ENCODE results near the gene BANP. TPM values are rescaled to one million over a fixed set of nuclear protein-coding genes. Genes with fewer than 3 reads are reported as not detected.
"Not testable (repeated sequence)": the region's sequence is repeated elsewhere in the genome, so short reads cannot be mapped to it uniquely, and the experiment has no call there.

BANP gene
- total and polyA plus RNA-seq, 12 donors = 6.1 to 20.4 (median 13.5) TPM

DNA sequence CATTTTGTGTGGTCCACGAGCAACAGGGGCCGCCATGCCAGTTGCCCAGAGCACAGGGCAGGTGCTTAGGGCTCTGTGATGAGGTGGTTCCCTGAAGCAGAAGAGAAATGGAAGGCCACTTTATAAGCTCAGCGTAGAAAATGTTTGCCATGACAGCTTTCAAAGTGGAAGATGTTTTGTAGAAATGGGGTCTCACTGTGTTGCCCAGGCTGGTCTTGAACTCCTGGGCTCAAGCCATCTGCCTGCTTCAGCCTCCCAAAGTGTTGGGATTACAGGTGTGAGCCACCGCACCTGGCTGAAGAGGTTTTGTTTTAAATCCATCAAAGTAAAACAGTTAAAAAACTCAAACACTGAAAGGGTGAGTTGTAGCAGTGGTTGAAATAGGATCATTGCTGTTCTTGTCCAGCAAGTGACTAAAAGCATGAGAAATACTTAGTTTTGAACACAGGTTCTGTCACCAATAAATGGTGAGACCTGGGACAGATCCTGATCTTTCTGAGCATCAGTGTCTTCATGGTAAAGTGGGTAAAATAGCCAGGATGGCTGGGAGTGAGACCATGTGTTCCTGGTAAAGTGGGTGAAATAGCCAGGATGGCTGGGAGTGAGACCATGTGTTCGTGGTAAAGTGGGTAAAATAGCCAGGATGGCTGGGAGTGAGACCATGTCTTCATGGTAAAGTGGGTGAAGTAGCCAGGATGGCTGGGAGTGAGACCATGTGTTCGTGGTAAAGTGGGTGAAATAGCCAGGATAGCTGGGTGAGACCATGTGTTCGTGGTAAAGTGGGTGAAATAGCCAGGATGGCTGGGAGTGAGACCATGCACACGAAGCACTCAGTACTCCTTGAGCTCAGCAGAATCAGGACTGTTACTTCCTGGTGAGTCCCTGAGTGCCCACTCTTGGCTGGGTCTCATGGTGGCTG, 46.0 kb downstream of the BANP start:
- WGBS, 2 donors = 93% methylated on average over 8 of the region's 8 CpGs
- DNase-seq = no peak

DNA sequence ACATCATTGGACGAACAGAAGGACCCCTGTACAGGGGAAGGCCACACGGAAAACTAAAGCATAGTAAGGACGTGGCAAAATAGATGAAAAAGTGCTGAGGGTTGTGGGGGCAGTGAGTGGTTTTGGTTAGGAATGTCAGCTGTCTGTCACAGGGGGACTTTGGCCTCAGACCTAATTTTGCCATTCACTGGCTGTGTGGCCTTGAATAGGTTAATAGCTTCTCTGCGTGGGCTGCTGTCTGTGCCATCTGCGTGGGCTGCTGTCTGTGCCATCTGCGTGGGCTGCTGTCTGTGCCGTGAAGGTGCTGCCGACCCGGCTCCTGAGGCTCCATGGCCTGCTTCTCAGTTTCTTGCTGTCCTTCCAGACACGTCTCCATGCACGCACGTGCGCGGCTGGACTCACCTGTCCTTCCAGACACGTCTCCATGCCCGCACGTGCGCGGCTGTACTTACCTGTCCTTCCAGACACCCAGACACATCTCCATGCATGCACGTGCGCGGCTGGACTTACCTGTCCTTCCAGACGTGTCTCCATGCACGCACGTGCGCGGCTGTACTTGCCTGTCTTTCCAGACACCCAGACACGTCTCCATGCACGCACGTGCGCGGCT, 47.1 kb downstream of the BANP start:
- H3K4me3 ChIP-seq; H3K4me1 ChIP-seq; H3K27me3 ChIP-seq; intact Hi-C loops (cut with DNase I); DNase-seq; ATAC-seq; H3K27ac ChIP-seq; H3K9me3 ChIP-seq: not testable (repeated sequence)
- H3K36me3 ChIP-seq = peaks cover 0 to 24% (median 0%) of the 10 kb centered on the region in 9 donors
- WGBS, 2 donors = 94 to 95% methylated on average over 32 of the region's 32 CpGs

More for the DNA sequence above, 46.0 kb downstream of the BANP start:
- H3K36me3 ChIP-seq = peaks cover 0 to 21% (median 0%) of the 10 kb centered on the region in 9 donors
- intact Hi-C loops (cut with DNase I) = no loop called here
- no peaks in the 10 kb centered on the region for H3K4me1 ChIP-seq
- no peak for ATAC-seq
- no peaks in the 10 kb centered on the region for H3K9me3 ChIP-seq
- TF ChIP-seq, protein P1, sequence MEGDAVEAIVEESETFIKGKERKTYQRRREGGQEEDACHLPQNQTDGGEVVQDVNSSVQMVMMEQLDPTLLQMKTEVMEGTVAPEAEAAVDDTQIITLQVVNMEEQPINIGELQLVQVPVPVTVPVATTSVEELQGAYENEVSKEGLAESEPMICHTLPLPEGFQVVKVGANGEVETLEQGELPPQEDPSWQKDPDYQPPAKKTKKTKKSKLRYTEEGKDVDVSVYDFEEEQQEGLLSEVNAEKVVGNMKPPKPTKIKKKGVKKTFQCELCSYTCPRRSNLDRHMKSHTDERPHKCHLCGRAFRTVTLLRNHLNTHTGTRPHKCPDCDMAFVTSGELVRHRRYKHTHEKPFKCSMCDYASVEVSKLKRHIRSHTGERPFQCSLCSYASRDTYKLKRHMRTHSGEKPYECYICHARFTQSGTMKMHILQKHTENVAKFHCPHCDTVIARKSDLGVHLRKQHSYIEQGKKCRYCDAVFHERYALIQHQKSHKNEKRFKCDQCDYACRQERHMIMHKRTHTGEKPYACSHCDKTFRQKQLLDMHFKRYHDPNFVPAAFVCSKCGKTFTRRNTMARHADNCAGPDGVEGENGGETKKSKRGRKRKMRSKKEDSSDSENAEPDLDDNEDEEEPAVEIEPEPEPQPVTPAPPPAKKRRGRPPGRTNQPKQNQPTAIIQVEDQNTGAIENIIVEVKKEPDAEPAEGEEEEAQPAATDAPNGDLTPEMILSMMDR (IDR thresholded peaks at IDR 0.05) = no peak
- no peaks in the 10 kb centered on the region for H3K27me3 ChIP-seq
- no peak overlapping the region for H3K27ac ChIP-seq
- H3K4me3 ChIP-seq = no peak overlapping the region

DNA sequence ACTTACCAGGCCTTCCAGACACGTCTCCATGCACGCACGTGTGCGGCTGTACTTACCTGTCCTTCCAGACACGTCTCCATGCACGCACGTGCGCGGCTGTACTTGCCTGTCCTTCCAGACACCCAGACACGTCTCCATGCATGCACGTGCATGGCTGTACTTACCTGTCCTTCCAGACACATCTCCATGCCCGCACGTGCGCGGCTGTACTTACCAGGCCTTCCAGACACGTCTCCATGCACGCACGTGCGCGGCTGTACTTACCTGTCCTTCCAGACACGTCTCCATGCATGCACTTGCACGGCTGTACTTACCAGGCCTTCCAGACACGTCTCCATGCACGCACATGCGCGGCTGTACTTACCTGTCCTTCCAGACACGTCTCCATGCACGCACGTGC, 47.8 kb downstream of the BANP start:
- H3K27me3 ChIP-seq; H3K4me1 ChIP-seq; H3K4me3 ChIP-seq; H3K27ac ChIP-seq; DNase-seq; intact Hi-C loops (cut with DNase I); ATAC-seq; H3K9me3 ChIP-seq: not testable (repeated sequence)
- WGBS, 2 donors = 94 to 95% methylated on average over 29 of the region's 29 CpGs
- peaks cover 0 to 25% (median under 1%) of the 10 kb centered on the region in 9 donors for H3K36me3 ChIP-seq

DNA sequence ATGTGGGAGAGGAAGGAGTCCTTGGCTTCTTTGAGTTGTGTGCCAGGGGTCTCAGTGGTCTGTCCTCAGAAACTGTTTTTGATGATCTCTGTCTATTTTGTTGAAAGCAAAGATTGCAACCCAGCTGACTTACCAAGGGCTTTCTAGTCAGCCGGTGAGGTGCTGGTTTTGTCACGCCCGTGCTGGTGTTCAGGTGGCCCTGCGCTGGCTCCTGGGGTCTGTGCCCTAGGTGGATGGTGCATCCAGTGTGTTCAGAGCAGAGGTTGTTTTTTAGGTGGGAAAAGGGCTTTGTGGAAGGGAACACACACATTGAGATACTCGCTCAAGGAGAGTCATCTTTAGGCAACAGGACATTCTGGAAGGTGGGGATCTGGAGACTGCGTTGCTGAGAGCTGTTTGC, 51.0 kb downstream of the BANP start:
- DNase-seq = no peak
- Histone ChIP-seq H3K27me3 (no peaks in the 10 kb centered on the region), H3K4me3 (no peak overlapping the region), H3K9me3 (no peaks in the 10 kb centered on the region), H3K4me1 (peaks cover 0 to 14% (median 0%) of the 10 kb centered on the region in 9 donors), H3K27ac (no peak overlapping the region), H3K36me3 (peaks cover 0 to 41% (median 10%) of the 10 kb centered on the region in 9 donors)
- WGBS, 2 donors = 96 to 98% methylated on average over 6 of the region's 6 CpGs
- TF ChIP-seq, protein P1 (IDR thresholded peaks at IDR 0.05) = no peak
- ATAC-seq = no peak
- intact Hi-C loops (cut with DNase I) = no loop called here

DNA sequence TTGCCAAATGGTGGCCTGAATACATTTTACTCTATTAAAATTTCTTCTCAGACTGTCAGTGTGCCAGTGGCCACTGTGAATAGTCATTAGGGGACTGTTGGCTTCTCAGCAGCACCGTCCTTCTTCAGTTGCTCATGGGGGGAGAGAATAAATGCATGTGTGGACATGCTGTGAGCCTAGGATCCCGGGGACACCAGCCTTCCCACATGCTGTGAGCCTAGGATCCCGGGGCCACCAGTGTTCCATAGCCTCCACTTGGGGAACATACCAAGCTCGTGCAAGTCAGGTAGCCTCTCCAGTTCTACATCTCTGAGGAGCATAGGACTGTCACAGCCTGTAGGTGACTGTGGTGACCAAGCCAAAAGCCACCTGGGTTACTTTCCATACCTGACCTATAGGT, 51.5 kb downstream of the BANP start:
- Histone ChIP-seq H3K36me3 (peaks cover 0 to 46% (median 10%) of the 10 kb centered on the region in 9 donors), H3K9me3 (no peaks in the 10 kb centered on the region), H3K4me1 (peaks cover 0 to 16% (median 3%) of the 10 kb centered on the region in 9 donors), H3K27ac (no peak overlapping the region), H3K27me3 (no peaks in the 10 kb centered on the region), H3K4me3 (no peak overlapping the region)
- DNase-seq (no peak), ATAC-seq (no peak)
- 86 to 93% methylated on average over 4 of the region's 4 CpGs for WGBS, 2 donors
- TF ChIP-seq, protein P1 (IDR thresholded peaks at IDR 0.05) = no peak
- intact Hi-C loops (cut with DNase I) = no loop called here
